Measurements from ENCODE around the gene SASS6.

SASS6 gene

GRCh38 chr1:100039591-100039990, 93.1 kb downstream of the SASS6 start:
- TF ChIP-seq SIN3A (IDR thresholded peaks at IDR 0.05; ENCODE audit: borderline replicate concordance, insufficient read depth, low read length) (no peak), TAF1 (IDR thresholded peaks at IDR 0.05; ENCODE audit: borderline replicate concordance, insufficient read depth, low read length) (no peak), FOXP2 (optimal IDR thresholded peaks at IDR 0.05; ENCODE audit: borderline replicate concordance, extremely low read depth, extremely low read length, insufficient read depth) (no peak), POLR2AphosphoS5 (IDR thresholded peaks at IDR 0.05; ENCODE audit: low read depth, low read length) (no peak)
- TF ChIP-seq, protein P1, sequence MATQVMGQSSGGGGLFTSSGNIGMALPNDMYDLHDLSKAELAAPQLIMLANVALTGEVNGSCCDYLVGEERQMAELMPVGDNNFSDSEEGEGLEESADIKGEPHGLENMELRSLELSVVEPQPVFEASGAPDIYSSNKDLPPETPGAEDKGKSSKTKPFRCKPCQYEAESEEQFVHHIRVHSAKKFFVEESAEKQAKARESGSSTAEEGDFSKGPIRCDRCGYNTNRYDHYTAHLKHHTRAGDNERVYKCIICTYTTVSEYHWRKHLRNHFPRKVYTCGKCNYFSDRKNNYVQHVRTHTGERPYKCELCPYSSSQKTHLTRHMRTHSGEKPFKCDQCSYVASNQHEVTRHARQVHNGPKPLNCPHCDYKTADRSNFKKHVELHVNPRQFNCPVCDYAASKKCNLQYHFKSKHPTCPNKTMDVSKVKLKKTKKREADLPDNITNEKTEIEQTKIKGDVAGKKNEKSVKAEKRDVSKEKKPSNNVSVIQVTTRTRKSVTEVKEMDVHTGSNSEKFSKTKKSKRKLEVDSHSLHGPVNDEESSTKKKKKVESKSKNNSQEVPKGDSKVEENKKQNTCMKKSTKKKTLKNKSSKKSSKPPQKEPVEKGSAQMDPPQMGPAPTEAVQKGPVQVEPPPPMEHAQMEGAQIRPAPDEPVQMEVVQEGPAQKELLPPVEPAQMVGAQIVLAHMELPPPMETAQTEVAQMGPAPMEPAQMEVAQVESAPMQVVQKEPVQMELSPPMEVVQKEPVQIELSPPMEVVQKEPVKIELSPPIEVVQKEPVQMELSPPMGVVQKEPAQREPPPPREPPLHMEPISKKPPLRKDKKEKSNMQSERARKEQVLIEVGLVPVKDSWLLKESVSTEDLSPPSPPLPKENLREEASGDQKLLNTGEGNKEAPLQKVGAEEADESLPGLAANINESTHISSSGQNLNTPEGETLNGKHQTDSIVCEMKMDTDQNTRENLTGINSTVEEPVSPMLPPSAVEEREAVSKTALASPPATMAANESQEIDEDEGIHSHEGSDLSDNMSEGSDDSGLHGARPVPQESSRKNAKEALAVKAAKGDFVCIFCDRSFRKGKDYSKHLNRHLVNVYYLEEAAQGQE (IDR thresholded peaks at IDR 0.05; ENCODE audit: insufficient read depth in 1 of 2, low read depth in 2 of 2, low read length in 2 of 2), result no peak

- TF ChIP-seq SIN3A (IDR thresholded peaks at IDR 0.05; ENCODE audit: borderline replicate concordance, insufficient read depth, low read length) (no peak), FOXP2 (optimal IDR thresholded peaks at IDR 0.05; ENCODE audit: borderline replicate concordance, extremely low read depth, extremely low read length, insufficient read depth) (no peak), TAF1 (IDR thresholded peaks at IDR 0.05; ENCODE audit: borderline replicate concordance, insufficient read depth, low read length) (no peak; the same call in 1 of the 2 replicates)
These were observed 94.0 kb downstream of the SASS6 start for GRCh38 chr1:100038660-100039287.

DNA sequence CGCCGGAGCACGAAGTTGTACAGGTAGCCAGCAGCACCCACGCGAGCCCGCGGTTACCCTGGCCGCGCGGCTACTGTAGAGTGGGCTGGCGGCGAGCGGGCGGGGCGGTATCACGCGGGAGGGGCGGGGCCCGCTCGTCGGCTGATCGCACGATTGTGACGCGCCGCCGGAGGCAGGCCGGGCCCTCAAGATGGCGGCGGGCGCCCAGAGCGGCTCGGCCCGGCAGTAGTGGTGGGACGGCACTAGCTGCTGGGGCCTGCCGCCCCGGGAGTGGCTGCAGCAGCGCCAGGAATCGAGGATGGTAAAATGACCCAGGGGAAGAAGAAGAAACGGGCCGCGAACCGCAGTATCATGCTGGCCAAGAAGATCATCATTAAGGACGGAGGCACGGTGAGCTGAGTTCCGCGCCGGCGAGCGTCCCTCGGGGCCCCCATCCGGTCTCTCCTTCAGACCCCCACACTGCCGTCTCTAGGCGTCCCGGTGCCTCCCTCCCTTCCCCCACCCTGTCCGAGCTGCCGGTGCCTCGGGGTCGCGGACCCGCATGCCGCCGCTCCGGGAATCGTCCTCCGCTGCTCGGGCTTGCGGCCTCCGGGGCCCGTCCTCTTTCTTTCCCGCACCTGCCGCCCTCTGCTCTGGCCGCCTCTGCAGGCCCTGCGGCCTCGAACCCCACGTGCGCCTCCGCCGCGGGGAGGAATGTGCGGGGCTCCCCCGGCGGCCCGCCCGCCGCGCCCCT, 94.6 kb downstream of the SASS6 start:
- TF ChIP-seq SIN3A (IDR thresholded peaks at IDR 0.05; ENCODE audit: borderline replicate concordance, insufficient read depth, low read length) (0 out of 2 replicates have a peak, but pooled peaks have one; percentile 15), FOXP2 (optimal IDR thresholded peaks at IDR 0.05; ENCODE audit: borderline replicate concordance, extremely low read depth, extremely low read length, insufficient read depth) (no peak), POLR2AphosphoS5 (IDR thresholded peaks at IDR 0.05; ENCODE audit: low read depth, low read length) (peak; percentile 94), TAF1 (IDR thresholded peaks at IDR 0.05; ENCODE audit: borderline replicate concordance, insufficient read depth, low read length) (peak; percentile 97)
- TF ChIP-seq, protein P1 (IDR thresholded peaks at IDR 0.05; ENCODE audit: insufficient read depth in 1 of 2, low read depth in 2 of 2, low read length in 2 of 2), result peak in 1 of 2 experiments; percentile 42; a peak in 1 of 4 replicates

- TF ChIP-seq SIN3A (IDR thresholded peaks at IDR 0.05; ENCODE audit: borderline replicate concordance, insufficient read depth, low read length), result no peak
These were observed 95.1 kb downstream of the SASS6 start for GRCh38 chr1:100037656-100037926.

GRCh38 chr1:100036718-100037655, 95.7 kb downstream of the SASS6 start:
- no peak for TF ChIP-seq TAF1 (IDR thresholded peaks at IDR 0.05; ENCODE audit: borderline replicate concordance, insufficient read depth, low read length)
- TF ChIP-seq, protein P1 (IDR thresholded peaks at IDR 0.05; ENCODE audit: insufficient read depth in 1 of 2, low read depth in 2 of 2, low read length in 2 of 2), result no peak
- no peak for TF ChIP-seq SIN3A (IDR thresholded peaks at IDR 0.05; ENCODE audit: borderline replicate concordance, insufficient read depth, low read length)
- TF ChIP-seq FOXP2 (optimal IDR thresholded peaks at IDR 0.05; ENCODE audit: borderline replicate concordance, extremely low read depth, extremely low read length, insufficient read depth), result no peak
- TF ChIP-seq POLR2AphosphoS5 (IDR thresholded peaks at IDR 0.05; ENCODE audit: low read depth, low read length), result no peak
